GM19395 (cell line): ENCODE measurements around the gene RIOK2.

ENCODE experiments used
- ATAC-seq: cut with Tn5 transposase; IDR thresholded peaks from one replicate; pipeline ENCODE4 v1.9.1; 2021; ENCODE audit warnings: mild to moderate bottlenecking, moderate library complexity; ENCODE audit not compliant: unreplicated experiment

Gene RIOK2

DNA sequence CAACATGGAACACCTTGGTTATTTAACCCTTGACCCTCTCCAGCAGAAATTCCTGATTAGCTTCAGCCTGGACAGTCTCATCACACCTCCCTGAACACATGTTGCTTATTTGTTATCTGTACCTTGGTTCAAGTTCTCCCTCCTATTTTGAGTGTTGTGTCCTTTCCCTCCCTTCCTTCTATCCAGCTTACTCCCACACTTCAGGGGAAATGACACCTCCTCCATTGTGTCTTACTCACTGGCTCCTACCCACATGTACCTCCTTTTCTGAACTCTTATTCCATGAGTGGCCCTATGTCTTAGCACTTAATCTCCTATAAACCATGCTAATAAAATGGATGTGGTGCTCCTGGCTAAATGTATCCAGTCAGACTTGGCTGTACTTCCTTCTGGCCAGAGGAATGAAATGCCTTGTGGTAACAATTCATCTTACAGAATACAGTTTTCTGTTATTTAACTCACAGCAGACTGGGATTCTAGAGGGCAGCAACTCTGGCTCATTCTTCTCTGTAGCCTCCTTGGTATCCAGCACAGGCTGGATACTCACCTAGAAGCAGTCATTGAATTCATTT is 51.8 kb downstream of the RIOK2 start:
- no peak for ATAC-seq

- ATAC-seq, result no peak
These were observed 55.3 kb downstream of the RIOK2 start for GRCh38 chr5:97127727-97128126.

- ATAC-seq, result no peak
These were observed 57.8 kb downstream of the RIOK2 start for GRCh38 chr5:97125125-97125683.

DNA sequence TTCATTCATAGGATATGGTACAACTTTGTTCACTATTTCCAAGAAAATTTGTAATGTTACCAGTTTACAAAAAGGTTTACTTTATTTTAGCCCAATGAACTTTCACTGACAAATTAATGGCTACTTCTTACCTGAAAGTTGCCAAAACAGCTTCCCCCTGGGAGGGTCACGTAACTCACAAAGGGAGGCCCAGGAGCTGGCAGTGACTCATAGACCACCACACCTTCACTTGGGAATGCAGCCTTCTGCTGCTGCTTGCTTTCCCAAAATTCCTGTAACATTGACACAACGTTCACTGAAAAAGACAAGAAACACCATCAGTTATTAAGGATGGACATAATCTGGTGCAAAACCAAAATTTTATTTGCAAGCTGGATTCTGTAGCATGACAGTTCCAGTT is 58.7 kb downstream of the RIOK2 start:
- ATAC-seq, result no peak

DNA sequence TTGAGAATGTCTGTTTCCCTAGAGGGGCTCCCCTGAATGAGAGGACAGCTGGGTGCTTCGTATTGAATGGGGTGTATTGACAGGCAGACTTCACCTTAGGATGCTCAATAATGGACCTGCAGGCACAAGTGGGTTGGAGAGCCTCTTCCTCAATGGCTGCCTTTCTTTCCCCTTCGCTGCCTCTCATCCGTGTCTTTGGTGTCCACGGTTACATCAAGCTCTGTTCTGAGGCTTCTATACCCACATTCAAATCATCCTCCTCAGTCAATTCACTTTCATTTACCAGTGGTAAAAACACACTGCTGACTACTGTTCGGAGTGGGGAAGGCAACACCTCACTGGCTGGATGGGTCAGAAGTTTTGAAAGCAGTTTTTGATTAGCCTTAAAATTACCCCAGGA is 61.2 kb downstream of the RIOK2 start:
- ATAC-seq, result no peak

DNA sequence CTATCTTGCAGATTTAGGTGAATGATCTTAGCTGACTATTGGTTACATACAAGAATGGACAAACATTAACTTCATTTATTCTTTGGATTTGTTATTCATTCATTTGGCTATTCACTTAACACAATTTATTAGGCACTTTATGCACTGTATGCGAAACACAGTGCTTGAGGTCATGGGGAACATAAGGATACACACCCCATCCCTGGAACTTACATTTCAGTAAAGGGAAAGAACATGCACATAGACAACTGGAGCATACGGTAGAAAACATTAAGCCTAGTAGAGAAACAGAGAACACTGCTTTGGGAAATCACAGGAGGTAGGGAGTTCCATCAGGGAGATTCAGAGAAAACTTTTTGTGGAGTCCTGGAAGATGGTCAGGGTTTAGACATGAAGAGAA is 62.9 kb downstream of the RIOK2 start:
- no peak for ATAC-seq

DNA sequence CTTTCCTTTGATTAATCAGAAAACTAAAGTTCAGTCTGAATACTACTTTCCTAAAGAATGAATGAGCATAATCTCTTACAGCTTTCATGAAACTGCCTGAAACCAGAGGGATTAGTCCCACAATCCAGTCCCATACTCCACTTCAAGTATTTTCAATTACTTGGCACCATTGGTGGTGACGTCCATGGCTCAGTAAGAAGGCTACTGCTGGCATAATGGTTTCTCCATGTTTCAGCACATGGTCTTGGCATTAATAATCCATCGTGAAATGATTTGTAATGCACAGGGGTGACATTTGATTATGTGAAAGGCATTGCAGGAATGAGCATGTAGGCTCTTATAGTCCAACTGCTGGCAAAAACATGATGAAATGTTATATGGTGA is 64.0 kb downstream of the RIOK2 start:
- no peak for ATAC-seq

- peak; percentile 83 for ATAC-seq
These were observed 64.6 kb downstream of the RIOK2 start for GRCh38 chr5:97118261-97119006.

GRCh38 chr5:97115932-97116331 is 67.1 kb downstream of the RIOK2 start:
- ATAC-seq, result no peak

DNA sequence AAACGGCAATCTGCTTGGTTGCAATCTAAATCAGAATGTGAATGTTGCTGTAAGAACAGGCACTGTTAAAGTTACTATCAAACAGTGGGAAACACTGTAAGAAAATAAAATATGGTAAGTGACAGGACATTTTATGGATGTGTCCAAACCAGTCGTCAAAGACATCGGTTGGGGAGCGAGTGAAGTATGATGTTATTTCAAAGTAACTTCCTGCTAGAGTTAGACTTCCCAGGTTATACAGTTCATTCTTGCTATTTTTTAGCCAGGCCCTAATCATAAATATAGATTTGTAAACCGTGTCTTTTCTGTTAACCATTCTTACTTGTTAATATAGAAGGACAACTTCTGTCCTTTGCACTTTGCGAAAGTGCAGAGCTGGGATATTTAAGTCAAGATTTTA is 70.8 kb downstream of the RIOK2 start:
- ATAC-seq, result no peak

DNA sequence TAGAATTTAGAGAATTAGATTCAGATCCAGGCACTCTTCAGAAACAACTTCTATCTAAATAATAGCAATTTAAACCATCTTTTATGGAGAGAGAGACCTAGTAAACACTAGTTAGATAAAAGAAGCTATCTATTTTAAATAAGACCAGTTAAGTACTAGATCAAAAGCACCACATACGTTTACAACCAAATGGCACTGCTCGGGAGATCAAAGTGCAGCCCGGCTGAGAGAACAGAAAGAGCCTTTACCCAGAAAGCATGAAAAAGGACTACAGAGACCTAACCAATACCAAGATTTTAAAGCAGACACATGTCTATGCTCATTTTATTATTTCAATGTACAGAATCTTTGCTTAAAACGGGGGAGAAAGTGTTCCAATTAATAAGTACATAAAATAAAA is 71.4 kb downstream of the RIOK2 start:
- ATAC-seq, result no peak

- no peak for ATAC-seq
These were observed 72.0 kb downstream of the RIOK2 start for GRCh38 chr5:97111004-97111403.
